GM19452 (cell line): ENCODE results near the gene RAD51B.

Source experiments
- ATAC-seq: cut with Tn5 transposase; IDR thresholded peaks from one replicate; pipeline ENCODE4 v1.9.1; 2021; ENCODE audit not compliant: unreplicated experiment

The RAD51B gene

GRCh38 chr14:68513137-68513536 lies 693.6 kb downstream of the RAD51B start:
- no peak for ATAC-seq

DNA sequence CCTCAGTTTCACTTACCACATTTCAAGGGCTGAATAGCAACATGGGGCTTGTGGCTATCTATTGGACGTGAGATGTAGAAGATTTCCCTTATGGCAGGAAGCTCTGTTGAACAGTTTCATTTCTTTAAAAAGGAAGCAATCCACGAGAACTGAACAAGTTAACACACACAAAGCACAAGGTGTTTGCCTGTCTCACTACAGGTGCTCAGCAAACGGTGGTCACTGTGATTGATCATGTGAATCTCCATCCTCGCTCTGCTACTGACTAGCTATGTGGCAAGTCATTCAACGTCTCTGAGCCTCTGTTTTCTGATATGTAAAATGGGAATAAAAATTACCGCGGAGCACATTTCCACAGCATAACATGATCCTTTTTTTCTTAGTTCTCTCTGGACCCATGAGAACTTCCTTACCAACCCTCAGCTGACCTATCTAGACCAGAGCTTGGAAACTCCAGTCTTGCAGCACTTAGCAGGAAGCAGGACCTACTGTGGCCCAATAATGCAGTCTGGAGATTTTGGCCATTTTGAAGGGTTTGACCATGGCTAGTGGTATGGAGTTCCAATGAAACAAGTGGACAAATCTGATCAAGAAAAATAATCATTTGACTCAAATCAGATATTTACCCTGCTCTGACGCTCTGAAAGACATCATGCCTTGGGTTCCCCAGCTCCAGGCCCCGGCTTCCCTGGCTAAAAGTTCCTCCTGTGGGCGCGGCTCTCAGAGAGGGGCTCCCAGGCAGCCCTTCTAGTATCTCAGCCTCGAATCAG lies 694.4 kb downstream of the RAD51B start:
- ATAC-seq = peak; percentile 81

- ATAC-seq = no peak
Measured at GRCh38 chr14:68514608-68515194, 695.1 kb downstream of the RAD51B start.

DNA sequence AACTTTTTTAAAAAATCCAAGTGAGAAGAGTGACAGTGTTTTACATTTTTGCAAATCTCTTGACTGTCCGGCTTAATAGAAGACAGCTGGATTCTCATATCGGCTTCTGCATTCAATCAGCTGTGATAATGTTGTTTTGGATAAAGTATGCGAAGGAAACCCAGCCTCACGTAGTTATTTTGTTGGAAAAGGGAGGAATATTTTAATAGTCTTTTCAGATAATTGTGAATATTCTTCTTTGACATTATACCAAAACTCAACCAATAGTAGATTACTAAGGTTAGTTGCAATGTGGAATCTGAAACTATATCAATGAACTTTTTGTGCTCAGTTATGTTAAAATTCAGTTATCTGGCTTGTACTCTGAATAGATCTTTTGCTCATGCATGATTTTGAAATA lies 696.8 kb downstream of the RAD51B start:
- no peak for ATAC-seq

DNA sequence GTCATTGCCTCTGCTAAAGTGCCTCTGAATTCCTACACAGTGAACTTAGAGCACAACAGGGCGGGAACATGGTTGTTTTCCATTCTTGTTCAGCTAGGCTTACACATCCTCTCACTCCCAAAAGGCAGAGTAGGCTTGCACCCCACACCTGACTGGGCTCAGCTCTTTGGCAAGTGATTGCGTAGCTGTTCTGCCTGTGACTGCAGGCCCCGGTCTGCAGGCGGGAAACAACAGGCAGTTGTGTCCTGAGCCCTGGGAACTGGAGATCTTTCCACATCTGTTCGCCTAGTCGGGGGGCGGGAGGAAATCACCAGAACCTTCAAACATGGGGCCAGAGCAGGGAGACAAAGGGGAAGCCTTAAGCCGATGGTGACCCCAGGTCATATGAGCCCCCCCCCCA lies 698.6 kb downstream of the RAD51B start:
- ATAC-seq = no peak

GRCh38 chr14:68518761-68519670 lies 699.4 kb downstream of the RAD51B start:
- ATAC-seq = no peak

DNA sequence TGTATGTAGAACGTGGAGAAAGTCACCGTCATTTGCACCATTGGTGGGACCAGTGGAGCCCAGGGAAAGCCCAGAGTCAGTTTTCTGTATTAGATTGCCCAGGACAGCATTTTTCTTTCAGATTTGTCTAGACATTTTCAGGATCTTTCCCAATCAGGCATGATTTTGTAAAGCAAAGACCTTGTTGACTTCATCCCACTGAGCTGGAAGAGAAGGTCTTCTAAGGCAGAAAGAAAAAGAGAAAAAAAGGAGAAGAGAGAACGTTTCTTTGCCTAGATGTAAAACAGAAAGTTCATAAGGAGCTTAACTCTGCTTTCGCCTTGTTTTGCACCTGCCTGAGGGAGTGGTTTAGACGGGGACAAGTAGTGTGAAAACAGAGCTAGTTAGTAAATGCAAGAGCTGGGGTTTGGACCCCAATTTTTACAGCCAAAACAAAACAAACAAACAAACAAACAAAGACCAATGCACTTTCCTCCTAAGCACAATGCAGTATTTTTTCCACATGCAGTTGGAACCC lies 700.1 kb downstream of the RAD51B start:
- ATAC-seq = peak; percentile 70

DNA sequence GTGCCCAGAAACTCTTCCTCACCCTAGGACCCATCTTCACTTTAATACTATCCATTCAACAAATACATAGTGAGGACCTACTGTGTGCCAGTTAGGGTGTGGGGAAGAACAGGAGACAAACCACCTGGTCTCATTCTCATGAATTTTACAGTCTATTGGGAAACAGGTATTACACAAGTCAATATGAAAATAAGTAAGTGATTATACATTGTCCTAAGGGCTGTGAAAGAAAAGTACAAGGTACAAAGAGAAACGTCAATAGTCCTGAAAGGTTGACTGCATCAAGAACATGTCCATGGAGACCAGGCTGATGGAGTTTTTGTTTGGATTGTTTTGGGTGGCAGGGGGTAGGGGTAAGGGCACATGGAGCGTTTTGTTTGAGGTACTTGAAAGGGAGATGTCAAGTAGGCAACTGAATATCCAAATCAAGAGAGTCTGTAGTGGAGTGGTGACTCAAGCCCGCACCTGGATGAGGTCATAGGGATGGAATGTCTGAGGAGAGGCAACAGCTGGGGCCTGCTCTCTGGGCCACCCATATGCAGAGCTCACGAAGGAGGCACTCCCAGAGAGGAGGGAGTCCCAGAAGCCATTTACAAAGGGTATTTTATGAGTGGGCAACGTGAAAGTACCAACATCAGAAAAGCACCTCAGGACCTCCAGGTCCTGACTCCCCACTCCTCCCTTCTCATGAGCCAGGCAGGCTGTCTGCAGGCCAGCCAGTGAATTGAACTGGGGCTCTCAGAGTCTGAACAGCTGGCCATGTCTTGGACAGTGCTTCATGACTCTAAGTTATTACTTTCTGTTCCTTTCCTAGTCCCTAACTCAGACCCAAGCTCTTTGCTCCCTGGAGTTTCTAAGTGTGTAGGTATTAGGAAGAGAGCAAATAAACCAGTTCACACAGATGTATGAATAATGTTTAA lies 701.3 kb downstream of the RAD51B start:
- no peak for ATAC-seq

GRCh38 chr14:68521557-68521901 lies 702.0 kb downstream of the RAD51B start:
- ATAC-seq = no peak

GRCh38 chr14:68521961-68522509 lies 702.5 kb downstream of the RAD51B start:
- ATAC-seq = no peak

GRCh38 chr14:68522510-68523325 lies 703.1 kb downstream of the RAD51B start:
- no peak for ATAC-seq

DNA sequence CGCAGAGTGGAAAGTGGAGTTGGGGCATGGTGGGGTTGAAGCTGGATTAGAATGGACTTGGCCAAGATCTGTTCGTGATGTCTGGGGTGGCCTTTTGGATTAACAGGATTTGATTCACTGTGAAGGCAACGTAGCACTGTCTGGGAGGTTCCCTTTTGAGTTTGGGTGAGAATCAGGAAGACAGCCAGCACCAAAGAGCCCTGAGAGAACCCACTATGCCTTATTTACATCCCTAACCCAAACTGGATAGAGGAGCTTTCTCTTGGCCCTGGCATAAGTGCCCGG lies 703.7 kb downstream of the RAD51B start:
- ATAC-seq = no peak

- no peak for ATAC-seq
Measured at GRCh38 chr14:68523989-68524725, 704.6 kb downstream of the RAD51B start.

- ATAC-seq = no peak
Measured at GRCh38 chr14:68525516-68525915, 705.9 kb downstream of the RAD51B start.

DNA sequence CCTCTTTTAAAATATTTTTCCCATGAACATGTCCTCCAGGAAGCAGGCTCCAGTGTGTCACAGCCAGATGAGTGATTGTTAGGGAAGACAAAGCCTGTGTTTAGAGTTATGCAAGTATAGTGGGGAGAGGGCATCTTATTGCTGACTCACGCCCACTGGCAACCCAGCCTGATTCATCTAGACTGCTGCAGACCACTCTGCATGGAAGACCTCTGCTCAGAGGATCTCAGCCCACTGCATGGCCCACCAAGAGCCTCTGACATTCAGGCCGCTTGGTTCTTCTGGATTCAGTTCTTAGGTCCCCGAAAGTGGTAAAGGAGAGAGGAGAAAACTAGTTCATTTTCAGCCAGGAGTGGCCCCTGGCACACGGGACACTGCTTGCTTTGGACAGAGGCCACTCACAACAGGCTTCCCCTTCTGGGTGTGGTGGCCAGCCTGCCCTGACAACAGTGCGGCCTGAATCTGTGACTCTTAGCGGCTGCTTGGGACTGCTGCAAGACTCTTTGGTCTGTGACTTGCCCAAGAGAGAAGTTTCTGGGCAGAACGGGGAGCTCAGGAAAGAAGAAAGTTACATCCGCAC lies 707.0 kb downstream of the RAD51B start:
- ATAC-seq = no peak

DNA sequence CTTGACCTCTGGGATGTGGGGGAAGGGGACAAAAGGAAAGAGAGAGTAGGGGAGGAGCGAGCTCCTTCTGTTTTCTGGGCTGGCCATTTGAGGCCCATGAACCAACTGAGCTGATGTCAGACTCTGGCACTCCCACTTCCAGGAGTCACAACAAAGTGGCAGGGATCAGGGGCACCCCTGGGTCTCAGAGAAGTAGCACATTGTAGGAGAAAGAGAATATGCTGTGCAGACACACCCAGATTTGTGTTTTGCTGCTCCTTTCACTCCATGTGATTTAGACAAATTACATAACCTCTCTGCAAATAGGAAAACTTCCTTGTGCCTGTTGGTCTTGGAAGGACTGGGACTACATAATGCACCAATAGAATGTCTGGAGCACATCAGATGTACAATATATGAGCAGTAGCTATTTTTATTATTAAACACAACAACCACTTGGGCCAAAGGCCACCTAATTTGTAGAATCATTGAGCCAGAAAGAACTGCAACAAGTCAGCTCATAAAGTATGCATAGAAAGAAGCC lies 707.8 kb downstream of the RAD51B start:
- no peak for ATAC-seq

DNA sequence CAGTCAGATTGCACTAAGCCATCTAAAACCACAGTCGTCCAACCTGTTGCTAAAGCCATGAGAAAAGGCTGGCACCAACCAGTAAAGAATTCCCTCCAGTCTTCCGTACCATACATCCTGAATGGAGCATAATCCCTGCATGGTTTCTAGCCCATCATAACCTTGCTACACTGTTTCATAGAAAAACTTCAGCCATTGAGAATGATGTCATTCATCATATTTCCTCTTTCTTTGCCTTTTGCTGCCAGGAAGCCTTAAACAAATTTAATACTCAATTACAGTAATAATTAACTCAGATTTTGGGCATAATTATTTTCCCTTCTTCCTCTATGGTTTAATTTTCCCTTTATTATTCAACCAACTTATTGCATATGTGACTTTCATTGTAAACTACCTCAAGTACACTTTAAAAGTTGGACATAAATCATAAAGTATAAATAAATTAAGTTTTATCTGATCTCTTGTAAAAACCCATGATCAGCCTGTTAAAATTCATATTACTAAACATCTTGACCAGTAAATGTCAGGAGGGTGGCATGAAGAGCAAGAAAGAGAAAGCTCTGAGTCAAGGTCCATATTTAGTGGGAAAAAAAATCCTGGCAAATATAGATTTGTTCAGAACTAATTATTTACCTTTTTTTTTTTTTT lies 708.6 kb downstream of the RAD51B start:
- no peak for ATAC-seq

DNA sequence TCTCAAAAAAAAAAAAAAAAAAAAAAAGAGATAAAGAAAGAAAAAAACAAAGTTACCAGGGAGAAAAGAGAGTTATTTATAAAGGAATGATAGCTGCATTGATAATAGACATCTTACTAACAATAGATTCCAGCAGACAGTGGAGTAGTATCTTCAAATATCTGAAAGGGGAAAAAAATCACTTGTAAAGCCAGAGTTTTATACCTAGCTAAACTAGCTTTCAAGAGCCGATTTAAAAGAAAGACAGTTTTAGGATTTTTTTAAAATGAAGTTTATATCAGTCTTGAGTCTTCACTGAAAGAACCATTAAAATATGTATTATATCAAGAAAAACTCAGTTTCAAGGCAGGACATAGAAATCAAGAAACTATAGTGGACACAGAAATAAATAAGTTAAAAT lies 710.9 kb downstream of the RAD51B start:
- no peak for ATAC-seq
